HEK293 (cell line): Measurements from ENCODE around the gene EEFSEC.

Experiments used
- CTCF ChIA-PET: fragments of 350-600 bp; formaldehyde crosslinking; extraction: SDS; loops from one replicate; lab custom pipeline; 2021; ENCODE audit warnings: antibody characterized with exemption; lab: Yijun Ruan, JAX
- POLR2A ChIA-PET: fragments of 300-600 bp; formaldehyde crosslinking; extraction: SDS; loops from one replicate; lab custom pipeline; 2020; ENCODE audit warnings: antibody characterized with exemption, inconsistent platforms; lab: Yijun Ruan, JAX
- H3K27ac ChIP-seq: fragments of 200-500 bp; sonication (Bioruptor generic); 2 replicates; pipeline ENCODE4 v1.5.1; 2014; ENCODE audit warnings: low read depth, low read length, control low read depth, inconsistent platforms; ENCODE audit errors: extremely low read depth
- H3K36me3 ChIP-seq, 2 experiments: fragments of 200-500 bp in 1 of 2; sonication (Bioruptor generic) in 1 of 2; 1 replicate in 1 of 2; 2 replicates in 1 of 2; pipeline ENCODE4 v1.5.1; 2014 to 2017; ENCODE audit warnings: inconsistent platforms in 2 of 2, low read length in 2 of 2; ENCODE audit not compliant: control insufficient read depth in 2 of 2, insufficient read depth in 1 of 2
- H3K4me1 ChIP-seq: fragments of 200-500 bp; sonication (Bioruptor generic); 2 replicates; pipeline ENCODE4 v1.5.1; 2014; ENCODE audit warnings: mild to moderate bottlenecking, low read length, inconsistent platforms; ENCODE audit not compliant: control insufficient read depth, insufficient read depth
- H3K4me3 ChIP-seq: 2 replicates; pipeline ENCODE4 v1.5.1; 2011; ENCODE audit warnings: low read depth, mild to moderate bottlenecking, control low read depth, low read length, moderate library complexity
- H3K9me3 ChIP-seq: fragments of 200-500 bp; sonication (Bioruptor generic); 2 replicates; pipeline ENCODE4 v1.5.1; 2014; ENCODE audit warnings: low read depth, low read length, inconsistent platforms; ENCODE audit not compliant: control insufficient read depth, insufficient read depth
- EGR2 ChIP-seq: fragments of 450-650 bp; formaldehyde crosslinking; IDR thresholded peaks from 2 replicates; pipeline ENCODE4 v1.5.1; 2016; ENCODE audit warnings: low read depth, missing biosample characterization, missing genetic modification characterization
- SCRT2 ChIP-seq: fragments of 450-650 bp; formaldehyde crosslinking; IDR thresholded peaks from 2 replicates; pipeline ENCODE4 v1.5.1; 2016; ENCODE audit warnings: missing biosample characterization, missing genetic modification characterization
- TRIM28 ChIP-seq: IDR thresholded peaks from 2 replicates; pipeline ENCODE4 v1.6.1; 2011; ENCODE audit warnings: low read length, control low read depth, borderline replicate concordance
- ZFHX2 ChIP-seq: fragments of 450-650 bp; formaldehyde crosslinking; conservative IDR thresholded peaks from 2 replicates; pipeline ENCODE4 v1.5.1; 2016; ENCODE audit warnings: missing biosample characterization, missing genetic modification characterization
- ZNF138 ChIP-seq: fragments of 450-650 bp; formaldehyde crosslinking; IDR thresholded peaks from 2 replicates; pipeline ENCODE4 v1.5.1; 2016; ENCODE audit warnings: missing biosample characterization, missing genetic modification characterization, borderline replicate concordance
- ZNF211 ChIP-seq: fragments of 450-650 bp; formaldehyde crosslinking; IDR thresholded peaks from 2 replicates; pipeline ENCODE4 v1.5.1; 2016; ENCODE audit warnings: low read depth, missing biosample characterization, missing genetic modification characterization
- ZNF302 ChIP-seq: fragments of 450-650 bp; formaldehyde crosslinking; IDR thresholded peaks from 2 replicates; pipeline ENCODE4 v1.5.1; 2016; ENCODE audit warnings: missing biosample characterization, missing genetic modification characterization, low read depth
- ZNF311 ChIP-seq: fragments of 450-650 bp; formaldehyde crosslinking; IDR thresholded peaks from 2 replicates; pipeline ENCODE4 v1.5.1; 2017; ENCODE audit warnings: missing biosample characterization, missing genetic modification characterization, borderline replicate concordance
- ZNF394 ChIP-seq: fragments of 450-650 bp; formaldehyde crosslinking; IDR thresholded peaks from 2 replicates; pipeline ENCODE4 v1.5.1; 2016; ENCODE audit warnings: missing biosample characterization, missing genetic modification characterization, mild to moderate bottlenecking, moderate library complexity, borderline replicate concordance
- ZNF549 ChIP-seq: fragments of 450-650 bp; IDR thresholded peaks from 2 replicates; pipeline ENCODE4 v1.5.1; 2018; ENCODE audit warnings: missing biosample characterization, missing genetic modification characterization, mild to moderate bottlenecking, inconsistent platforms, moderate library complexity
- ZNF600 ChIP-seq: fragments of 450-650 bp; formaldehyde crosslinking; IDR thresholded peaks from 2 replicates; pipeline ENCODE4 v1.5.1; 2016; ENCODE audit warnings: missing biosample characterization, missing genetic modification characterization
- ZNF654 ChIP-seq: fragments of 450-650 bp; formaldehyde crosslinking; IDR thresholded peaks from 2 replicates; pipeline ENCODE4 v1.5.1; 2016; ENCODE audit warnings: low read depth, missing biosample characterization, missing genetic modification characterization
- TF ChIP-seq, protein P1 (sequence below): fragments of 450-650 bp; formaldehyde crosslinking; IDR thresholded peaks from 2 replicates; pipeline ENCODE4 v1.5.1; 2016; ENCODE audit warnings: missing biosample characterization, missing genetic modification characterization
- TF ChIP-seq, protein P2 (sequence below): fragments of 450-650 bp; IDR thresholded peaks from 2 replicates; pipeline ENCODE4 v1.5.1; 2018; ENCODE audit warnings: missing biosample characterization, mild to moderate bottlenecking, missing genetic modification characterization
- TF ChIP-seq, protein P3 (sequence below): fragments of 450-650 bp; formaldehyde crosslinking; IDR thresholded peaks from 2 replicates; pipeline ENCODE4 v1.5.1; 2016; ENCODE audit warnings: missing biosample characterization, missing genetic modification characterization
- TF ChIP-seq, protein P4 (sequence below): fragments of 450-650 bp; formaldehyde crosslinking; IDR thresholded peaks from 2 replicates; pipeline ENCODE4 v1.5.1; 2016; ENCODE audit warnings: missing biosample characterization, missing genetic modification characterization
- TF ChIP-seq, protein P5 (sequence below): fragments of 450-650 bp; formaldehyde crosslinking; IDR thresholded peaks from 2 replicates; pipeline ENCODE4 v1.5.1; 2016; ENCODE audit warnings: missing biosample characterization, missing genetic modification characterization
- TF ChIP-seq, protein P6 (sequence below): fragments of 450-650 bp; formaldehyde crosslinking; conservative IDR thresholded peaks from 2 replicates; pipeline ENCODE4 v1.5.1; 2016; ENCODE audit warnings: low read depth, missing biosample characterization, missing genetic modification characterization

EEFSEC gene

DNA sequence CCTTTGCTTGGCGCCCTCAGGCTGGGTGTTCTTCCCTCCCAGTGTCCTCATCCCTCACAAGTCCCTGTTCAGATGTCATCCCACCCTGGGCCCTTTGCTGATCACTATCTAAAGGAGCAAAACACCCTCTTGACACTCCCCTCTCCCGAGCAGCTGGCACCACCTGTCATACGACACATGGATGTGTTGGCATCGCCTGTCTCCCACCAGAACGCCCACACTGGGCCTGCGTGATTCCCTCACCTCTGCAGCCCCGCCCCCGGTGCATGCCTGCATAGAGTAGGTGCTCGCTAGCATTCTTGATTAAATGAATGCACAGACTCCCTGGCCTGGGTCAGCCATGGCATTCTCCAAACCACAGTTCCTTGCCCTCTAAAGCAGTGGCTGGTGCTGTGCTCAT lies 237.6 kb downstream of the EEFSEC start:
- TF ChIP-seq, protein P1, sequence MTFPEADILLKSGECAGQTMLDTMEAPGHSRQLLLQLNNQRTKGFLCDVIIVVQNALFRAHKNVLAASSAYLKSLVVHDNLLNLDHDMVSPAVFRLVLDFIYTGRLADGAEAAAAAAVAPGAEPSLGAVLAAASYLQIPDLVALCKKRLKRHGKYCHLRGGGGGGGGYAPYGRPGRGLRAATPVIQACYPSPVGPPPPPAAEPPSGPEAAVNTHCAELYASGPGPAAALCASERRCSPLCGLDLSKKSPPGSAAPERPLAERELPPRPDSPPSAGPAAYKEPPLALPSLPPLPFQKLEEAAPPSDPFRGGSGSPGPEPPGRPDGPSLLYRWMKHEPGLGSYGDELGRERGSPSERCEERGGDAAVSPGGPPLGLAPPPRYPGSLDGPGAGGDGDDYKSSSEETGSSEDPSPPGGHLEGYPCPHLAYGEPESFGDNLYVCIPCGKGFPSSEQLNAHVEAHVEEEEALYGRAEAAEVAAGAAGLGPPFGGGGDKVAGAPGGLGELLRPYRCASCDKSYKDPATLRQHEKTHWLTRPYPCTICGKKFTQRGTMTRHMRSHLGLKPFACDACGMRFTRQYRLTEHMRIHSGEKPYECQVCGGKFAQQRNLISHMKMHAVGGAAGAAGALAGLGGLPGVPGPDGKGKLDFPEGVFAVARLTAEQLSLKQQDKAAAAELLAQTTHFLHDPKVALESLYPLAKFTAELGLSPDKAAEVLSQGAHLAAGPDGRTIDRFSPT (tag by site-specific recombination): no peak
- peak; percentile 84 for TF ChIP-seq EGR2 (tag by site-specific recombination)
- TF ChIP-seq, protein P2, sequence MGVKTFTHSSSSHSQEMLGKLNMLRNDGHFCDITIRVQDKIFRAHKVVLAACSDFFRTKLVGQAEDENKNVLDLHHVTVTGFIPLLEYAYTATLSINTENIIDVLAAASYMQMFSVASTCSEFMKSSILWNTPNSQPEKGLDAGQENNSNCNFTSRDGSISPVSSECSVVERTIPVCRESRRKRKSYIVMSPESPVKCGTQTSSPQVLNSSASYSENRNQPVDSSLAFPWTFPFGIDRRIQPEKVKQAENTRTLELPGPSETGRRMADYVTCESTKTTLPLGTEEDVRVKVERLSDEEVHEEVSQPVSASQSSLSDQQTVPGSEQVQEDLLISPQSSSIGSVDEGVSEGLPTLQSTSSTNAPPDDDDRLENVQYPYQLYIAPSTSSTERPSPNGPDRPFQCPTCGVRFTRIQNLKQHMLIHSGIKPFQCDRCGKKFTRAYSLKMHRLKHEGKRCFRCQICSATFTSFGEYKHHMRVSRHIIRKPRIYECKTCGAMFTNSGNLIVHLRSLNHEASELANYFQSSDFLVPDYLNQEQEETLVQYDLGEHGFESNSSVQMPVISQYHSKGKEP (tag by site-specific recombination): no peak
- no peak for TF ChIP-seq ZNF549 (tag by site-specific recombination)
- TF ChIP-seq ZNF394 (tag by site-specific recombination): no peak
- TF ChIP-seq, protein P3, sequence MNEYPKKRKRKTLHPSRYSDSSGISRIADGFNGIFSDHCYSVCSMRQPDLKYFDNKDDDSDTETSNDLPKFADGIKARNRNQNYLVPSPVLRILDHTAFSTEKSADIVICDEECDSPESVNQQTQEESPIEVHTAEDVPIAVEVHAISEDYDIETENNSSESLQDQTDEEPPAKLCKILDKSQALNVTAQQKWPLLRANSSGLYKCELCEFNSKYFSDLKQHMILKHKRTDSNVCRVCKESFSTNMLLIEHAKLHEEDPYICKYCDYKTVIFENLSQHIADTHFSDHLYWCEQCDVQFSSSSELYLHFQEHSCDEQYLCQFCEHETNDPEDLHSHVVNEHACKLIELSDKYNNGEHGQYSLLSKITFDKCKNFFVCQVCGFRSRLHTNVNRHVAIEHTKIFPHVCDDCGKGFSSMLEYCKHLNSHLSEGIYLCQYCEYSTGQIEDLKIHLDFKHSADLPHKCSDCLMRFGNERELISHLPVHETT: no peak
- no peak for TF ChIP-seq ZNF211 (tag by site-specific recombination)
- TF ChIP-seq ZFHX2 (tag by site-specific recombination): peak; percentile 76

DNA sequence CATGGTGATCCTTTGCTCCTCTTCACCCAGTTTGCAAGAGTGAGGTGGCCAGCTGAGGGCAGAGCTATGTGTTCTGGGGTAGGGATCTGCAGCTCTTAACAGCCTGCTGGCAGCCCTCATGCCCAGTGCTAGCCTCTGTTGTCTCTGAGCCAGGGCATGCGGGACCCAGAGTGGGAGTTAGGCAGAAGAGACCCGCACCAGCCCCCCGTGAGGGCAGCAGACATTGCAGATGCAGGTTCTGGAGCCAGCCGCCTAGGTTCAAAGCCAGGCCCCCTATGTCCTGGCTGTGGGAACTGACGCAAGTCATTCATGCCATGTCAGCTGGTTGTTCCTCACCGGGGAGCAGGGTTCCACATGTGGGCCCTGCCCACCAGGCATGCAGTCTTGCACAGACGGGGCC lies 238.7 kb downstream of the EEFSEC start:
- H3K9me3 ChIP-seq: no peaks in the 10 kb centered on the region
- H3K4me3 ChIP-seq: no peak overlapping the region
- ChIA-PET CTCF (no interaction called here), POLR2A (interaction anchor here (1.0 kb wide), 1 partner anchor 9 kb away, joined by 3 read pairs; no protein-coding TSS in a partner anchor)
- no peaks in the 10 kb centered on the region for H3K4me1 ChIP-seq
- no peaks in the 10 kb centered on the region for H3K36me3 ChIP-seq
- H3K27ac ChIP-seq: no peak overlapping the region
- TF ChIP-seq SCRT2 (tag by site-specific recombination) (no peak), ZNF138 (no peak), ZNF302 (tag by site-specific recombination) (no peak), TRIM28 (no peak), ZNF311 (tag by site-specific recombination) (no peak), ZNF600 (tag by site-specific recombination) (no peak), ZNF654 (tag by site-specific recombination) (no peak)
- TF ChIP-seq, protein P4, sequence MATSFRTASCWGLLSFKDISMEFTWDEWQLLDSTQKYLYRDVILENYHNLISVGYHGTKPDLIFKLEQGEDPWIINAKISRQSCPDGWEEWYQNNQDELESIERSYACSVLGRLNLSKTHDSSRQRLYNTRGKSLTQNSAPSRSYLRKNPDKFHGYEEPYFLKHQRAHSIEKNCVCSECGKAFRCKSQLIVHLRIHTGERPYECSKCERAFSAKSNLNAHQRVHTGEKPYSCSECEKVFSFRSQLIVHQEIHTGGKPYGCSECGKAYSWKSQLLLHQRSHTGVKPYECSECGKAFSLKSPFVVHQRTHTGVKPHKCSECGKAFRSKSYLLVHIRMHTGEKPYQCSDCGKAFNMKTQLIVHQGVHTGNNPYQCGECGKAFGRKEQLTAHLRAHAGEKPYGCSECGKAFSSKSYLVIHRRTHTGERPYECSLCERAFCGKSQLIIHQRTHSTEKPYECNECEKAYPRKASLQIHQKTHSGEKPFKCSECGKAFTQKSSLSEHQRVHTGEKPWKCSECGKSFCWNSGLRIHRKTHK (tag by site-specific recombination): no peak
- TF ChIP-seq, protein P5, sequence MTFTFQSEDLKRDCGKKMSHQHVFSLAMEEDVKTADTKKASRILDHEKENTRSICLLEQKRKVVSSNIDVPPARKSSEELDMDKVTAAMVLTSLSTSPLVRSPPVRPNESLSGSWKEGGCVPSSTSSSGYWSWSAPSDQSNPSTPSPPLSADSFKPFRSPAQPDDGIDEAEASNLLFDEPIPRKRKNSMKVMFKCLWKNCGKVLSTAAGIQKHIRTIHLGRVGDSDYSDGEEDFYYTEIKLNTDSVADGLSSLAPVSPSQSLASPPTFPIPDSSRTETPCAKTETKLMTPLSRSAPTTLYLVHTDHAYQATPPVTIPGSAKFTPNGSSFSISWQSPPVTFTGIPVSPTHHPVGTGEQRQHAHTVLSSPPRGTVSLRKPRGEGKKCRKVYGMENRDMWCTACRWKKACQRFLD: no peak
- TF ChIP-seq, protein P6, sequence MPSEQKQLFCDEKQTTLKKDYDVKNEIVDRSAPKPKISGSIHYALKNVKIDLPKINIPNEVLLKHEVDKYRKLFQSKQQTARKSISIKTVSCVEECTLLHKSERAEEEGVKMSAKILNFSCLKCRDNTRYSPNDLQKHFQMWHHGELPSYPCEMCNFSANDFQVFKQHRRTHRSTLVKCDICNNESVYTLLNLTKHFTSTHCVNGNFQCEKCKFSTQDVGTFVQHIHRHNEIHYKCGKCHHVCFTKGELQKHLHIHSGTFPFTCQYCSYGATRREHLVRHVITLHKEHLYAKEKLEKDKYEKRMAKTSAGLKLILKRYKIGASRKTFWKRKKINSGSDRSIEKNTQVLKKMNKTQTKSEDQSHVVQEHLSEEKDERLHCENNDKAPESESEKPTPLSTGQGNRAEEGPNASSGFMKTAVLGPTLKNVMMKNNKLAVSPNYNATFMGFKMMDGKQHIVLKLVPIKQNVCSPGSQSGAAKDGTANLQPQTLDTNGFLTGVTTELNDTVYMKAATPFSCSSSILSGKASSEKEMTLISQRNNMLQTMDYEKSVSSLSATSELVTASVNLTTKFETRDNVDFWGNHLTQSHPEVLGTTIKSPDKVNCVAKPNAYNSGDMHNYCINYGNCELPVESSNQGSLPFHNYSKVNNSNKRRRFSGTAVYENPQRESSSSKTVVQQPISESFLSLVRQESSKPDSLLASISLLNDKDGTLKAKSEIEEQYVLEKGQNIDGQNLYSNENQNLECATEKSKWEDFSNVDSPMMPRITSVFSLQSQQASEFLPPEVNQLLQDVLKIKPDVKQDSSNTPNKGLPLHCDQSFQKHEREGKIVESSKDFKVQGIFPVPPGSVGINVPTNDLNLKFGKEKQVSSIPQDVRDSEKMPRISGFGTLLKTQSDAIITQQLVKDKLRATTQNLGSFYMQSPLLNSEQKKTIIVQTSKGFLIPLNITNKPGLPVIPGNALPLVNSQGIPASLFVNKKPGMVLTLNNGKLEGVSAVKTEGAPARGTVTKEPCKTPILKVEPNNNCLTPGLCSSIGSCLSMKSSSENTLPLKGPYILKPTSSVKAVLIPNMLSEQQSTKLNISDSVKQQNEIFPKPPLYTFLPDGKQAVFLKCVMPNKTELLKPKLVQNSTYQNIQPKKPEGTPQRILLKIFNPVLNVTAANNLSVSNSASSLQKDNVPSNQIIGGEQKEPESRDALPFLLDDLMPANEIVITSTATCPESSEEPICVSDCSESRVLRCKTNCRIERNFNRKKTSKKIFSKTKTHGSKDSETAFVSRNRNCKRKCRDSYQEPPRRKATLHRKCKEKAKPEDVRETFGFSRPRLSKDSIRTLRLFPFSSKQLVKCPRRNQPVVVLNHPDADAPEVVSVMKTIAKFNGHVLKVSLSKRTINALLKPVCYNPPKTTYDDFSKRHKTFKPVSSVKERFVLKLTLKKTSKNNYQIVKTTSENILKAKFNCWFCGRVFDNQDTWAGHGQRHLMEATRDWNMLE (tag by site-specific recombination): no peak

More for the DNA sequence above, 237.6 kb downstream of the EEFSEC start:
- no peak overlapping the region for H3K27ac ChIP-seq
- H3K4me3 ChIP-seq: no peak overlapping the region
- no peaks in the 10 kb centered on the region for H3K36me3 ChIP-seq
- no peaks in the 10 kb centered on the region for H3K4me1 ChIP-seq
- CTCF ChIA-PET: no interaction called here
- no peaks in the 10 kb centered on the region for H3K9me3 ChIP-seq
- POLR2A ChIA-PET: no interaction called here
